OCI-M2 (cell line): Measurements from ENCODE around the gene RHBDL1.

ENCODE experiments used
- DNase-seq: peaks from one replicate; lab custom pipeline; 2025; ENCODE audit not compliant: unreplicated experiment; lab: John Stamatoyannopoulos, UW

Gene RHBDL1

DNA sequence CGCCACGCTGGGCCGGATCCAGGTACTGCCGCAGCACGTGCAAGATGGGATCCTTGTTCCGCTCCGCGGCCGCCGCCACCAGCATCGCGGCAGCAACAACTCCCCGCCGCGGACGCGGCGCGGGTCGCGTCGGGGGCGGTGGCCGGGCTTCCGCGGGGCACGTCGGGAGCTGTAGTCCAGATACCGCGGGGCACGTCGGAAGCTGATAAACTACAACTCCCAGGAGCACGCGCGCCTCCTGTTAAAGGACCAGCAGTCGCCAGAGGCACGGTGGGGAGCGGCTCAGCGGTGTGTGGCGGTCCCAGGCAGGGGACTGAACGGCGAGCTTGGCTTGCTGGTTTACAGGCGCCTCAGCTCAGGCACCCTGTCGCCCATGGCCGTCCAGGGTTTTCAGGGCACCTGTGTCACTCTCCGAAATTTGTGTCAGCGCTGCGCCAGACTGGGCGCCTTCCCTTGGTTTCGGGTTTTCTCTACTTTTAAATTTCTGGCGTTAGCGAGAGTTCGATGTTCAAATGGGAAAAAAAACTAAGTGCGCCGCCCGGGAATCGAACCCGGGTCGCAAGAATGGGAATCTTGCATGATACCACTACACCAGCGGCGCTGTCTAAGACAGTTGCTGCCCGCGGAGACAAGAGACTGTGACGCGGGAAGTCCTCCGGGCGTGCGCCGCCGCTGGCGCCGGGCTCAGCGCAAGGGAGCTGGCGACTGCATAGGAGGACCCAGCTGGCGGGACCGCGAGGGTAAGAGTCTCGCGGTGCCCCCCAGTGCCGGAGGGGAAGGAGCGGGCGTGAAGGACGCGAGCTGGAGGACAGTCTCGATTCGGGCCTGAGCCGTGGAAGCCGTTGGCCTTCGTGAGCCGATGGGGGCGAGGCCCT lies 39.0 kb upstream of the RHBDL1 start, which contains the start of gene METTL26:
Gene METTL26, minus strand, starts transcription at position 100 of the 875 bp plus-strand sequence. Its CDS starts 15 bp downstream, at position 85.
- peak; percentile 67 for DNase-seq

DNA sequence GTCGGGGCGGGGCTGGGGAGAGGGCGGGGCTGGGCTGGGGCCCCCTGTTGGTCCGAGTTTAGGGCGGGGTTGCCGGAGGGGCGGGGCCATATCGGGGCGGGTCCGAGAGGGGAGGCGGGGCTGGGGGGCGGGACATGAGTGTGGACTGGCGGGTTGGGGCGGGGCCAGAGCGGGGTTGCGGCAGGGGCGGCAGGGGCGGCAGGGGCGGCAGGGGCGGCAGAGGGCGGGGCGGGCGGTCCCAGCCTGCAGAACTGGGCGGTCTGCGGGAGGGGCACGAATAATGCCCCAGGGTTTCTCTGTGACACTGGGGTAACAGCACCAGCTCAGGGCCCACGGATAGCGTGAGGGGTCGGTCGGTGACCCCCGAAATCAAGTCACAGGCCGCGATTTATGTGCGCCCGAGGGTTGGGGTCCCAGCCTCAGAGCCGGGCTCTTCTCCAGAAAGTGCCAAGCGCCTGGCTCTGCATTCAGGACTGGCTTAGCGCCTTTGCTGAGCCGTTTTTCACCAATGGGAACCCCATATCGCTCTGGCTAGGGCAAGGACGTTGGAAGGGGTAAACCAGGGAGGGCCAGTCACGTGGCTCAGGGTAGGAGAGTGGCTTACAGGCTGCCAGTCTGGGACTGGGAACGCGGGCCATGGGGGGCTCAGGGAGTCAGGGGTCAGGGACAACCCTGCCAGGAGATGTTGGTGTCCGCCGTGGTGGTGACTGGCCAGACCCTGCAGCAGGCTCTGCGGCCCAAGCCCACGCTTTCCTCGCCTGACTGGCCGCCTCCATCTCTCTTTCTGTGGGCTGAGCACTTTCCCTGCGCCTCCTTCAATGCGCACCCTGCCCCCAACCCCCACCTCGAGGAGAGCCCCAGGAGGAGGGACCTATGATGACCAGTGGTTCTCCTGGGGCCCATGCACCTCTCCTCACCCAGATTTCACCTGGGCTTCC lies 38.1 kb upstream of the RHBDL1 start:
- DNase-seq: no peak

DNA sequence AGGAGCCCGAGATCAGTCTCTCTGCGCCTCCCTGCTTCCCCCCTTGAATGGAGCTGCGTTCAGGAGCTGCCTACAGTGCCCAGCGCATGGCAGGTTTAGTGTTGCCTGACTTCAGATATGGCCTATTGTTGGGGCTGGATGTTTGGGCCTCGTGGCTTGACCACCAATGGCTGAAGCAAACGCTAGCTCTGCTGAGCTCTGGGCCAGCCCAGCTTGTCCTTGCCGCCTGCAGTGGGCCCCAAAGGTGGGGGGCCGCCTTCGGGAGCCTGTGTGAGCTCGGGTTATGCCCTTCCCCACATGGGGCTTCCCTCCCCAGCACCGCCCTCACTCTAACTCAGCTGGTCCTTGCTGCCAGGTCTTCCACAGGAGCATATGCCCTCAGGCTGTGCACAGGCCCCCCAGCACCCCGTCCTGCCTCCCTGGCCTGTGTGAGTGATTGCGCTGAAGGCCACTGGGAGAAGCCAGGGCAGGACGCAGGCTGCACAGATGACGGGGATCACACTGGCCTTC lies 37.4 kb upstream of the RHBDL1 start:
- DNase-seq: no peak

DNA sequence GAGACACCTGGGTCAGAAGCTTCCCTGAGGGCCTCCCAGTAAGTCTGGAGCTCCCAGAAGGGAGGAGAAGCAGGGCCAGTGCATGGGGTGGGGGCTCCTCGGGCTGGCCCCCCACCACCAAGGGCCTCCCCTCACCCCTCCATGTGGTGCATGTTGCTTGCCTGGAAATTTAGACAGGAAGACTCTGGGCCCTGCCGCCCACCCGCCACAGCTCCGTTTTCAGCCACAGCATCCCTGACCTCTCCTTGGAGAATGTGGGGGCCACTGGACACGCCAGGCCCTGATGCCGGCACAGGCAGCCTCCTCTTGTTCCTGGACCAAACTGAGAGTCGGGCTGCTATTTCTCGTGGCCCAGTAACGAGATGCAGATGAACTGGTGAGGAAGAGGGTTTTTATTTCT lies 36.6 kb upstream of the RHBDL1 start:
- DNase-seq: no peak

DNA sequence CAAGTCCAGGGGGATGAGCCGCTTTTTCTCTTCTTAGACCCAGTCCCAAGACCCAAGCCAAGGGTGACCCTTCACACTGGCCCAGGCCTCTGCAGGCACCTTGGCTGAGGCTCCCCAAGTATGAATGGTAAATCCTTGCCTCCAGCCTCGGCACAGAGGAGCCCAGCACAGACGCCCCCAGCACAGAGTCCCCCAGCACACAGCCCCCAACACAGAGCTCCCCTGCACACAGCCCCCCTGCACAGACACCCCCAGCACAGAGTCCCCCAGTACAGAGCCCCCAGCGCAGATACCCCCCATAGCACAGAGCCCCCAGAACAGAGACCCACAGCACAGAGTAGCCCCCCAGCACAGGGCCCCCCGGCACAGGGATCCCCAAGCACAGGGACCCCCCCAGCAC lies 34.9 kb upstream of the RHBDL1 start:
- DNase-seq: no peak

DNA sequence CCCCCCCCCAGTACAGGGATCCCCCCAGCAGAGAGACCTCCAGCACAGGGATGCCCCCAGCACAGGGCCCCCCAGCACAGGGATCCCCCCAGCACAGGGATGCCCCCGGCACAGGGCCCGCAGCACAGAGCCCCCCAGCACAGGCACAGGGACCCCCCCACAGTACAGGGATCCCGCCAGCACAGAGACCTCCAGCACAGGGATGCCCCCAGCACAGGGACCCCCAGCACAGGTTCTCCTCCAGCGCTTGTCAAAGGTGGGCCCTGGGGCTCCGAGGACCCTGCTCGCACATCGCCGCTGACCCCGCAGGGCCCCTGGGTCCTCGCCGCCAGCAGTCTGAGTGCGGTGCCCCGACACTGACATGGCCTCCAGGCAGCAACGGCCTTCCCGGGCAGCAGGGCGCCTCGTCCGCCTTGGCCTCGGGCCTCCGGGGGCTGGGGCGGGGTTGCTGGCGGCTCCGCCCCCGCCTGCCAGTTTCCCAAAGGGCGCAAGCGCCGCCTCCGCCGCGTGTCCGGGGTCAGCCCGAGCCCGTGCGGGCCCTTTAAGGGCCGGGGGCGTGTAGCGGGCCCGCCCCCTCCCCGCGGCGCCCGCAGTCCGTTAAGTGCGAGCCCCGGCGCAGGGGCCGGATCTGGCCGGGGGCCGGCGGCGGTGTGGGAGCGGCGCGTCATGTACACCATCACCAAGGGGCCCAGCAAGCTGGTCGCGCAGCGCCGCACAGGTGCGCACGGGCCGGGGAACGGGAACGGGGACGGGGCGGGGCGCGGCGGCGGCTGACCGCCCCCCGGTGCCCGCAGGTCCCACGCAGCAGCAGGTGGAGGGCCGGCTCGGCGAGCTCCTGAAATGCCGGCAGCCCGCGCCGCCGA lies 33.9 kb upstream of the RHBDL1 start, which contains the start of gene MCRIP2:
Gene MCRIP2, plus strand, starts transcription at position 503 of the 863 bp plus-strand sequence. Its CDS starts 164 bp downstream, at position 667.
- peak; percentile 19 for DNase-seq

DNA sequence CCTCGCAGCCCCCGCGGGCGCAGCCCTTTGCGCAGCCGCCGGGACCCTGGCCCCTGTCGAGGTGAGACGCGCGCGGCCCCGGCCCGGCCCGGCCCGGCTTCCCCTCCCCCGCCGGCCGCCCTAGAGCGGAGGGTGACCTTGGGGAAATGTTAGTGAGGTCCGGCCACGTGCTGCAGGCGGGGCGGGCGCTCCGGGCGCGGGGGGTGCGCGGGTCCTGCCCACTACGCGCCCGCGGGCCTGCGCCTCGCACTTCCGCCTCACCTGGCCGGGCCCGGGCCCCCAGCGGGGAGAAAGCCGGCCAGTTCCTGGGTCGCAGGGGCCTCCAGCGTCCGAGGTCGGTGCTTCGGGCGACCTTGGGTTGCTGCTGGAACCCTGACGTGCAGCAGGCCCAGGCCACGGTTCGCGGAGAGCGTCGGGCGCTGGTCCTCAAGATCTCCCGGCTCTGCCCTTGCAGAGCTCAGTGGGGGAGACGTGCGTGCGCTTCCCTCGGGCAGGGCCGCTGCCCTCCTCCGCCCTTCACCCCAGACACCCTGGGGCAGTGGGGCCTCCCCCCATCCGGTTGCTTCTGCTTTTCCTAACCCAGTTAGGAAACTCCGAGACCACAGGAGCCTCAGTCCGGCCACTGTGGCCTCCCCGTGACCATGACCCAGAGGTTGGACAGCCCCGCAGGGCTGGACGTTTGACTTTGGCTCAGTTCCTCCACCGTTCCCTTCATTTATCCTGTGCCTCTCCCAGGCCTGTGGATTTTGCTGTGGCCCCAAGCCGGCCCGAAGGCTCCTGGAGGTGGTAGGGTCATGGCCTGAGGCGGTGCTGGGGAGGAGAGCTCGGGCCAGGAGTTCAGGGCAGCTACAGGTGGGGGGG lies 33.1 kb upstream of the RHBDL1 start:
- no peak for DNase-seq

DNA sequence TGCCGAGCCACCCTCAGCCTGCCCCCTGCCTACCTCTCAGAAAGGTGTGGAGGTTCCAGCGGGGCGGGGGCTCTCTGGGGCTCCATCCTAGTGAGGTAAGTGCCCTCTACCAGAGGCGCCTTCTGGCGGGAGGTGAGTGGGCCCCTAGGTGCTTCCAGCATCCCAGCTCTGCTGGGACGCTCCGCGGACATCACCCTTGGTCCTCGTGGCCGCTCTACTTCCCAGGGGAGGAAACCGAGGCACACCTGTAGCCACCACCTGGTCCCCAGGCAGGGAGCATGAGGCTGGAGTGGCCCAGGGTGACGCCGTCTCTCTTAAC lies 32.5 kb upstream of the RHBDL1 start:
- DNase-seq: no peak

DNA sequence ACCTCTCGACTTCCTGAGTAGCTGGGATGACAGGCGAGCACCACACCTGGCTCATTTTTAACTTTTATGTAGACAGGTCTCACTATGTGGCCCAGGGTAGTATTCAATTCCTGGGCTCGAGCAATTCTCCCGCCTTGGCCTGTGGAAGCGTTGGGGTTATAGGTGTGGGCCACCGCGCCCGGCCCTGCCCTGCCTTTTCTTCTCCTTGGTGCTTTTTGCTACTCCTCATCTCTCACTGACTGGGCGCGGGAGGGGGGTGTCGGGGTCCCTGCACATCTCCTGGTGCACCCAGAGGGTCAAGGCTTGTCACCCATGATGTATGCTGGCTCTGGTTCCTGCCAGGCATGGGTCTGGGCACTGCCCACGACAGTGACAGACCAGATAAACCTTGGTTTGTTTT lies 30.9 kb upstream of the RHBDL1 start:
- no peak for DNase-seq

DNA sequence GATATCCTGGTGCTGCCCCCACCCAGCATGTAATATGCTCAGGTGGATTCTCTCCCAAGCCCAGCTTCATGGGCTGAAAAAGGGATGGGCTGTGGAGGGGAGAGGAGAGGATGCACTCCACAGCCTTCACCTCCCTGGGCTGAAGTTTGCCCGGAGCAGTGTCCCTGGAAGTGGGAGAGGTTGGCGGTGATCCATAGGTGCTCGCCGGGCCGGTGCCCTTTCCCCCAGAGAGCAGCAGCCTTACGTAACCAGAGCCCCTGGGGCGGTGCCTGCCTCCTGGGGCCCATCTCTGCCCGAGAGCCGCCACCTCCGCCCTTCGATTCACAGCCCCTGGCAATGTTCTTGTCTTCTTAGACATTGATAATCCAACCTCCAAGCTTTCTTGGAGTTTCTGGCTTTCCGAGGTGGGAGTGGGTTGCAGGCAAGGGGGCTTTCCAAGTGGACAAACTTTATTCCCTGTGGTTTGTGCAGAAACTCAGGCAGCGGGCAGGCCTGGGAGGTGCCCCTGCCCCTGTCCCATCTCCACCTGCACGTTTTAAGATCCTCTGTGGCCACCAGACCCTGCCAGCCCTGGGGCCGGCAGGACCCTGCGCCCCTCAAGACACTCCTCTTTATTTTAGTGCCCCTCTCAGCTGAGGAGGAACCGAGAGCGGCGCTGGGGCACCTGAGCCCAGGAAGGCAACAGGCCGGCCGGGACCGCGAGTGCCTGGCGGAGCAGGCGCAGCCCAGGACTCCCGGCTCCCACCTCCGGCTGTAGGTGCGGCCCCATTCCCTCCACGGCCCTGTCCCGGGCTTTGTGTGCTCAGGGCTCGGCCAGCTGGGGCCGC lies 29.4 kb upstream of the RHBDL1 start:
- no peak for DNase-seq

DNA sequence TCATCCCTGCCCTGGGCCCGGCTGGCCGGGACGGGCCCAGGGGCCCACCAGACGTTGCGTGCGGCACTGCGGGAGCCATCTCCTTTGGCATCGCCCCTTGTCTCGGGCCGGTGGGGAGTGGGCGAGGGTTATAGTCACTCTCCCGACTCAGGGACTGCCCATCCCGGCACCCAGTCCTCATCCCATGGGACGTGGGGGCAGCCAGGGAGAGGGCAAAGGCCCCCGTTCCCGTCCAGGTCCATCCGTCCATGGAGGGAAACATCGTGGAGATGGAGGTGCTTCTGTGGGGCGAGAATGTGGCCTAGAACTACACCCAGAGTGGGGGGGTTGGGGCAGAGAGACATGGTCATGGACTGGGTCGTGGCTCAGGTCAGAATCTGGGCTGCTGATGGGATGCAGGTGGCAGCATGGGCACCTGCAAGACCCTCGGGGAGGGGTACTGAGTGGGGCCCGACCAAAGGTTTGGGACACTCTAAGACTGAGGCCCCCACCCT lies 28.7 kb upstream of the RHBDL1 start:
- no peak for DNase-seq

DNA sequence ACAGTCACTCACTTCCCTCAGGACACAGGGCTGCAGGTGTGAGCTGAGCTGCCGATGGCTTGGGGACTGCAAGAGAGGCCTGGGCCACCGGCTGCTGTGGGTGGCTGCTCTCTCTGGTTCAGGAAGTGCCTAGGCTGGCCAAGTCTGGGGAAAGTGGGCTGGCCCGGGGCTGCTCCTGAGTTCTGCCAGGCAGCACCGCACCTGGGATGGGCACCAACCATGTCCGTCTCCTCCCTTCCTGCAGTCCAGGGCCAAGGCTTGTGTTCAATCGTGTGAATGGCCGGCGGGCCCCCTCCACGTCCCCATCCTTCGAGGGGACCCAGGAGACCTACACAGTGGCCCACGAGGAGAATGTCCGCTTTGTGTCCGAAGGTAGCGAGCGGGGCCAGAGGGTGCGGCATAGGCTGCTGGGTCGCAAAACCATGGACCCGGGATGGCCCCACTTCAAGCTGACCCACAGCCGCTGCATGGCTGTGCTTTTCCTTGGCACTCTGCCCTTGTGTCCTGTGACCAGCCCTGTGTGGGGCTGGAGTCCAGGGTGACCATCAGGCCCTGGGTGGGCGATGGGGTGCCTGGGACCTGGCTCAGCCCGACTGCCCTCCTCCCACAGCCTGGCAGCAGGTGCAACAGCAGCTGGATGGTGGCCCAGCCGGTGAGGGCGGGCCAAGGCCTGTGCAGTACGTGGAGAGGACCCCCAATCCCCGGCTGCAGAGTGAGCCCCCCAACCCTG lies 28.1 kb upstream of the RHBDL1 start:
- no peak for DNase-seq

DNA sequence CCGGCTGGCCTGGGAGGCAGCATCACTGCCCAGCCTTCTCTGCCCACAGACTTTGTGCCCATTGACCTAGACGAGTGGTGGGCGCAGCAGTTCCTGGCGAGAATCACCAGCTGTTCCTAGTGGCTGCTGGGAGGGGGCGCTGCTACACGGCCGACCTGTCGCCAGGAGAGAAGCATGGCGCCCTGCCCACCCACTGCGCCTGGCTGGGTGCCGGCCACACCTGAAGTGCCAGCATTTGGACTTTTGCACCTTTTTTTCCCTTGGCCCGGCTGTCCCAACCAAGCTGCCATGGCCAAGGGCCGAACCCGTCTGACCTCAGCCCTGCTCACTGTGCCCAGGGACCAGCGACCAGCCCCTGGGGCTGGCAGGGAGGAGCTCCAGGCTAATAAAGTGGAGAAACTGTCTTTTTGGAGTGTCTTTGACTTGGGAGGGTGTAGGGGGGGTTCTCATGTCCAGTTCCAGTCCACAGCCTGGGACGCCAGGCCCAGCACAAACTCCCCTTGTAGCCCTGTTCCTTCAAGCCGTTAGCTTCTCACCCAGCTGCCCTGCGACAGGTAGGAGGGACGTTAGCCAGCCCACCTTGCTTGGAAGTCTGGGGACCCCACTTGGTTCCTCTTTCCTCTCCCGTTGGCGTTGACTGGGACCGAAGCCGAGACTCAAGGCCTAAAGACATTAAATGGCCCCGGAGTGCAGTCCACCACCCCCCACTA lies 27.2 kb upstream of the RHBDL1 start:
- no peak for DNase-seq

DNA sequence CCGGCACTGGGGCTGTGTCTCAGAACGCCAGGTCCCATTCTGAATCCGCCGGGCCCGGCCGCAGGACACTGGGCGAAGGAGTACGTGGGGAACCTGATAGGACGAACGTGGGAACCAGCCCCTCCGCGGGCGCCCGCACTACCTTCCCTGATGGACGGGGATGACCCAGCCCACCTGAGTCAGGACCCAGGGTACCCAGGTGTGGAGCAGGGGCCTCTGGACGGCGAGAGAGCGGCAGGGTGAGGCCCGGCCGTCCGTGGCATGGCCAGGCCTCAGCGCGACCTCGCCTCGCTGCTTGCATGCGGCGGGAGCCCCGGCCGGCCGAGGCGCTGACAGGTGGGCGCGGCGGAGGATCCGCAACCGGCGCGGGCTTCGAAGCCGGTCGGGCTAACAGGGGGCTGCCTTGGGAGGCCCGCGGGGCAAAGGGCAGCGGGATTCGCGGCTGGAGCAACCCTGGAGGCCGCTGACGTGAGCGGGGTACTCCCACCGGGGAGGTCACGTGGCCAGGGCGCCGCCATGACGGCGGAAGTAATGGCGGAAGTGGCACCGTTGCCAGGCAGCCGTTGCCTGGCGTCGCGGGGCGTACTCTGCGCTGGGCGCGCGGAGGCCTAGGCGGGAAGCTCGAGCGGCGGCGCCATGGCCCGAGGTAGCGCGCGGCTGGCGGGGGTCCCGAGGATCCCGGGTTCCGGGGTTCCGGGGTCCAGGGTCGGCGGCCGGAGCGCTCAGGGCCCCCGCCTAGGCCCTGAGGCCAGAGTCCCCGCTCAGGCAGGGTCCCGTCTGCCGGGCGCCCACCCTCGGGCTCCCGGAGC lies 26.5 kb upstream of the RHBDL1 start, which contains the start of gene WDR90:
Gene WDR90, plus strand, starts transcription at position 585 of the 809 bp plus-strand sequence. Its CDS starts 52 bp downstream, at position 637.
- no peak for DNase-seq

DNA sequence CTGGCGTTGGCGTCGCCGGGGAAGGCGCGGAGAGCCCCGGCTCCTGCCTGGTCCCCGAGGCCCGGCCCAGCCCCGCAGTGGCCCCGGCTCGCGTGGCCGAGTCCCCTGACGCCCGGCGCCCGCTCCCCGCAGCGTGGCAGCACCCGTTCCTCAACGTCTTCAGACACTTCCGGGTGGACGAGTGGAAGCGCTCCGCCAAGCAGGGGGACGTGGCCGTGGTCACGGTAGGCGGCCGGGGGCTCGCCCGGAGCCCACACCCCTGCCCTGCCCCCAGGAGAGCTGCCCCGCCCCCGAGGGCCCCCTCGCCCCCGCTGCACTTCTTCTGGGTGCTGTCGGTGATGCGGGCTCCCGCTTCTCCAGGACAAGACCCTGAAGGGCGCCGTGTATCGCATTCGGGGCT lies 25.8 kb upstream of the RHBDL1 start:
- DNase-seq: no peak

DNA sequence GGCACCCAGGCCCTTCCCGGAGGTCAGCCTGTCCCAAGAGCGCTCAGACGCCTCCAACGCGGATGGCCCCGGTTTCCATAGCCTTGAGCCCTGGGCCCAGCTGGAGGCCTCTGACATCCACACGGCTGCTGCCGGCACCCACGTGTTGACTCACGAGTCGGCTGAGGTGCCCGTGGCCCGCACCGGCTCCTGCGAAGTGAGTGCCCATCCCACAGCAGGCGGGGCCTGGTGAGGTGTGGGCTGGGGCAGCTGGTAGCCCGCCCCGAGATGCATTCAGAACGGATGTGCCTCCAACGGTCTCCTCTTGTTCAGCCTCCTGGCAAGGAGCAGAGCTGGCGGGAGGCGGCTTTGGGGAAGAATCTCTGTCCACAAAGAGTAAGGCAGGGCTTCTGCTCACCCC lies 23.6 kb upstream of the RHBDL1 start:
- DNase-seq: no peak
